GM12878 (cell line): ENCODE results near the gene IRF9. TPM values are rescaled to one million over a fixed set of nuclear protein-coding genes. Genes with fewer than 3 reads are reported as not detected.

Experiments used
- ATF7 ChIP-seq: fragments of 450-650 bp; IDR thresholded peaks from 2 replicates; pipeline ENCODE4 v1.6.1; 2016; ENCODE audit warnings: low read depth, mild to moderate bottlenecking
- CHD4 ChIP-seq: fragments of 200-600 bp; sonication (generic); IDR thresholded peaks from 2 replicates; pipeline ENCODE4 v1.6.1; 2016; ENCODE audit warnings: mild to moderate bottlenecking
- EP300 ChIP-seq, 2 experiments: fragments of 150-350 bp in 1 of 2; IDR thresholded peaks; 2 replicates each; pipeline ENCODE4 v1.6.1; 2011 to 2012; ENCODE audit warnings: low read depth in 2 of 2, low read length in 2 of 2, borderline replicate concordance in 1 of 2, improper control_type of control experiment in 1 of 2, inconsistent platforms in 1 of 2; ENCODE audit not compliant: control insufficient read depth in 1 of 2
- ESRRA ChIP-seq: IDR thresholded peaks from 2 replicates; pipeline ENCODE4 v1.6.1; 2012; ENCODE audit warnings: mild to moderate bottlenecking, low read length, improper control_type of control experiment
- ETV6 ChIP-seq, 2 experiments: fragments of 450-650 bp in 1 of 2; IDR thresholded peaks in 1 of 2; conservative IDR thresholded peaks in 1 of 2; 2 replicates each; pipeline ENCODE4 v1.6.1; 2014; ENCODE audit warnings: antibody characterized with exemption in 1 of 2, borderline replicate concordance in 1 of 2, low read depth in 1 of 2, mild to moderate bottlenecking in 1 of 2, moderate library complexity in 1 of 2
- HSF1 ChIP-seq: fragments of 150-350 bp; IDR thresholded peaks from 2 replicates; pipeline ENCODE4 v1.6.1; 2014; ENCODE audit warnings: mild to moderate bottlenecking, low read depth, low read length
- MTA3 ChIP-seq: IDR thresholded peaks from 2 replicates; pipeline ENCODE4 v1.6.1; 2012; ENCODE audit warnings: low read length, inconsistent platforms, borderline replicate concordance
- NBN ChIP-seq: fragments of 450-650 bp; IDR thresholded peaks from 2 replicates; pipeline ENCODE4 v1.6.1; 2016
- PML ChIP-seq: IDR thresholded peaks from 2 replicates; pipeline ENCODE4 v1.6.1; 2012; ENCODE audit warnings: low read length, inconsistent platforms
- POLR2A ChIP-seq: IDR thresholded peaks from 2 replicates; pipeline ENCODE4 v1.6.1; 2011; ENCODE audit warnings: low read depth, mild to moderate bottlenecking, low read length
- POLR2AphosphoS2 ChIP-seq: IDR thresholded peaks from 2 replicates; pipeline ENCODE4 v1.6.1; 2011; ENCODE audit warnings: low read depth, mild to moderate bottlenecking, low read length, improper control_type of control experiment, moderate library complexity
- RAD51 ChIP-seq: fragments of 450-650 bp; IDR thresholded peaks from 2 replicates; pipeline ENCODE4 v1.6.1; 2016; ENCODE audit warnings: moderate library complexity, mild to moderate bottlenecking, inconsistent platforms
- SUPT20H ChIP-seq: IDR thresholded peaks from 2 replicates; pipeline ENCODE4 v1.6.1; 2011; ENCODE audit warnings: low read depth, mild to moderate bottlenecking, low read length, moderate library complexity, borderline replicate concordance; ENCODE audit not compliant: control insufficient read depth
- TCF3 ChIP-seq: IDR thresholded peaks from 2 replicates; pipeline ENCODE4 v1.6.1; 2012; ENCODE audit warnings: low read depth, mild to moderate bottlenecking, low read length, borderline replicate concordance; ENCODE audit not compliant: insufficient read depth
- USF1 ChIP-seq: IDR thresholded peaks from 2 replicates; pipeline ENCODE4 v1.6.1; 2011; ENCODE audit warnings: borderline replicate concordance, low read depth, mild to moderate bottlenecking, moderate library complexity, mixed read lengths, low read length; ENCODE audit not compliant: insufficient read depth; ENCODE audit errors: extremely low read length
- ZBED1 ChIP-seq: IDR thresholded peaks from 2 replicates; pipeline ENCODE4 v1.6.1; 2016; ENCODE audit warnings: borderline replicate concordance
- ZBTB33 ChIP-seq: fragments of 450-650 bp; IDR thresholded peaks from 2 replicates; pipeline ENCODE4 v1.6.1; 2017; ENCODE audit warnings: mild to moderate bottlenecking
- ZNF207 ChIP-seq: fragments of 450-650 bp; IDR thresholded peaks from 2 replicates; pipeline ENCODE4 v1.6.1; 2014; ENCODE audit warnings: antibody characterized with exemption, mild to moderate bottlenecking, borderline replicate concordance
- ZNF274 ChIP-seq: IDR thresholded peaks from one replicate; pipeline ENCODE4 v1.8.0; 2011; ENCODE audit not compliant: insufficient read length, insufficient read depth
- polyA plus RNA-seq, 11 experiments: library from polyadenylated mRNA; depleted of rRNA in 4 of 11; unstranded in 6 of 11; stranded (reverse) in 5 of 11; fragments of >200 nt; fragmentation: Nextera tagmentation in 4 of 11; fragmentation: Illumina TruSeq in 1 of 11; extraction: Ambion mirVana in 4 of 11; extraction: Trizol in 1 of 11; gene quantifications; 1 replicate in 1 of 11; 2 replicates in 10 of 11; pipeline versions ENCODE4 v1.2.1 to v1.2.3, GENCODE V29; 2011 to 2016; ENCODE audit warnings: inconsistent platforms in 2 of 11, missing spikeins in 2 of 11, low read depth in 1 of 11
- total RNA-seq, 4 experiments: library from RNA; depleted of rRNA in 3 of 4; stranded (reverse); fragments of >200 nt in 3 of 4; fragmentation: Illumina TruSeq in 1 of 4; extraction: Trizol in 1 of 4; gene quantifications; 2 replicates each; pipeline versions ENCODE4 v1.2.1 to v1.2.3, GENCODE V29; 2013 to 2021
- TF ChIP-seq, protein P1 (sequence below): IDR thresholded peaks from 2 replicates; pipeline ENCODE4 v1.6.1; 2012; ENCODE audit warnings: mild to moderate bottlenecking, low read depth, low read length
- TF ChIP-seq, protein P2 (sequence below): fragments of 450-650 bp; IDR thresholded peaks from 2 replicates; pipeline ENCODE4 v1.6.1; 2014; ENCODE audit warnings: mild to moderate bottlenecking

Gene IRF9
- total and polyA plus RNA-seq, 10 of the 15 experiments (the other 5 are each of a cell fraction or from before 2014, with no cell fraction given), result 47.6 to 234 (median 148) TPM

DNA sequence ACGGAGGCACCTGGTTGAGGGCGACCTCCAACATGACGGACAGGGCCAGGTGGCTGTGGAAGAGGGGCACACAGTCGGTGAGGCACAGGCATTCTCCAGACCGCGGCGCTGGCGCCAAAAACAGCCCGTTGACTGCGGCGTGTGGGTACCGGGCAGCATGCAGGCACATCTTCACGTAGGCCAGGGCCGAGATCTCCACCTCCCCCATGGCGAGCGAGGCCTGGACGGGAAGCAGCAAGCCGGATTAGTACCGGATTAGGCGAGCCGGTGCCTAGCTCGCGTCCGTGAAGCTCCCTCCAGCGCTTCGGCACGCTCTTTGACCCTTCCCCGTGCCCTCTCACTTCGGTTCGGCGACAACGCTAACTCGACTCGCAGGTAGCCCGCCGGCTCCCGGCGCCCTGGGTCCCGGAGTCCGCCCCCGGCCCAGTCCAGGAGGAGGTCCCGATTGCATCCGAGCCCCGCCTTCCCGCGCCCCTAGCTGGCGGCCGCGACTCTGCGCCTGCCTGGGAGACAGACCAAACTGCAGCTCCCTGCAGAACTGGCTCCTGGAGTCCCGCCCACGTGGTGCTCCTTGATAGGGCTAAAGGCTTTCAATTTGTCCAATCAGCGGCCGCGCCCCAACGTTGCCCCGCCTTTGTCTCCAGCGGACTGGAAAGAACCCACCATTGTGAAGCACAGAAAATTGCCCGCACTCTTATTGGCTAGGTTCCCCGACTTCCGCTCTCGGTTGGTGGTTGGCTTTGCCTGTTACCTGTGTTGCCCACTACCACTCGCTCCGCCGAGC lies 19.8 kb upstream of the IRF9 start, which contains the start of gene EMC9 (continued):
- TF ChIP-seq NBN (peak; percentile 55; the same call in 1 of the 2 replicates), PML (peak; percentile 80; the same call in 1 of the 2 replicates), ZNF207 (no peak), HSF1 (no peak), ZNF274 (no peak), MTA3 (no peak), ESRRA (no peak), CHD4 (no peak), TCF3 (peak; percentile 79; the same call in 1 of the 2 replicates), USF1 (peak; percentile 53), ZBED1 (no peak), SUPT20H (no peak), POLR2A (peak; percentile 94), POLR2AphosphoS2 (peak; percentile 74), RAD51 (peak; percentile 78), ETV6 (conservative IDR thresholded peaks at IDR 0.05 in 1 of 2, IDR thresholded peaks at IDR 0.05 in 1 of 2; ENCODE audit: borderline replicate concordance in 1 of 2, low read depth in 1 of 2) (no peak), ZBTB33 (no peak), ATF7 (no peak), EP300 (IDR thresholded peaks at IDR 0.05; ENCODE audit: borderline replicate concordance in 1 of 2, control insufficient read depth in 1 of 2, low read depth in 2 of 2, low read length in 2 of 2) (peak in 1 of 2 experiments; percentile 58; a peak in 2 of 4 replicates)
- TF ChIP-seq, protein P1, sequence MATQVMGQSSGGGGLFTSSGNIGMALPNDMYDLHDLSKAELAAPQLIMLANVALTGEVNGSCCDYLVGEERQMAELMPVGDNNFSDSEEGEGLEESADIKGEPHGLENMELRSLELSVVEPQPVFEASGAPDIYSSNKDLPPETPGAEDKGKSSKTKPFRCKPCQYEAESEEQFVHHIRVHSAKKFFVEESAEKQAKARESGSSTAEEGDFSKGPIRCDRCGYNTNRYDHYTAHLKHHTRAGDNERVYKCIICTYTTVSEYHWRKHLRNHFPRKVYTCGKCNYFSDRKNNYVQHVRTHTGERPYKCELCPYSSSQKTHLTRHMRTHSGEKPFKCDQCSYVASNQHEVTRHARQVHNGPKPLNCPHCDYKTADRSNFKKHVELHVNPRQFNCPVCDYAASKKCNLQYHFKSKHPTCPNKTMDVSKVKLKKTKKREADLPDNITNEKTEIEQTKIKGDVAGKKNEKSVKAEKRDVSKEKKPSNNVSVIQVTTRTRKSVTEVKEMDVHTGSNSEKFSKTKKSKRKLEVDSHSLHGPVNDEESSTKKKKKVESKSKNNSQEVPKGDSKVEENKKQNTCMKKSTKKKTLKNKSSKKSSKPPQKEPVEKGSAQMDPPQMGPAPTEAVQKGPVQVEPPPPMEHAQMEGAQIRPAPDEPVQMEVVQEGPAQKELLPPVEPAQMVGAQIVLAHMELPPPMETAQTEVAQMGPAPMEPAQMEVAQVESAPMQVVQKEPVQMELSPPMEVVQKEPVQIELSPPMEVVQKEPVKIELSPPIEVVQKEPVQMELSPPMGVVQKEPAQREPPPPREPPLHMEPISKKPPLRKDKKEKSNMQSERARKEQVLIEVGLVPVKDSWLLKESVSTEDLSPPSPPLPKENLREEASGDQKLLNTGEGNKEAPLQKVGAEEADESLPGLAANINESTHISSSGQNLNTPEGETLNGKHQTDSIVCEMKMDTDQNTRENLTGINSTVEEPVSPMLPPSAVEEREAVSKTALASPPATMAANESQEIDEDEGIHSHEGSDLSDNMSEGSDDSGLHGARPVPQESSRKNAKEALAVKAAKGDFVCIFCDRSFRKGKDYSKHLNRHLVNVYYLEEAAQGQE, result no peak
- TF ChIP-seq, protein P2, sequence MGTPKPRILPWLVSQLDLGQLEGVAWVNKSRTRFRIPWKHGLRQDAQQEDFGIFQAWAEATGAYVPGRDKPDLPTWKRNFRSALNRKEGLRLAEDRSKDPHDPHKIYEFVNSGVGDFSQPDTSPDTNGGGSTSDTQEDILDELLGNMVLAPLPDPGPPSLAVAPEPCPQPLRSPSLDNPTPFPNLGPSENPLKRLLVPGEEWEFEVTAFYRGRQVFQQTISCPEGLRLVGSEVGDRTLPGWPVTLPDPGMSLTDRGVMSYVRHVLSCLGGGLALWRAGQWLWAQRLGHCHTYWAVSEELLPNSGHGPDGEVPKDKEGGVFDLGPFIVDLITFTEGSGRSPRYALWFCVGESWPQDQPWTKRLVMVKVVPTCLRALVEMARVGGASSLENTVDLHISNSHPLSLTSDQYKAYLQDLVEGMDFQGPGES, result peak; percentile 81
